Gastrocnemius medialis (tissue), 4 donors: Measurements from ENCODE around the gene SMYD3.
"Not testable (repeated sequence)": the region's sequence is repeated elsewhere in the genome, so short reads cannot be mapped to it uniquely, and the experiment has no call there.

Source experiments
- CTCF ChIP-seq, 5 experiments: fragments of 450-650 bp in 3 of 5; fragments of 200-600 bp in 2 of 5; sonication (generic) in 2 of 5; IDR thresholded peaks in 4 of 5; conservative IDR thresholded peaks in 1 of 5; 1 replicate in 4 of 5; 2 replicates in 1 of 5; pipeline ENCODE4 v1.5.1; 2016 to 2019; ENCODE audit warnings: antibody characterized with exemption in 5 of 5, mild to moderate bottlenecking in 3 of 5, moderate library complexity in 3 of 5
- POLR2A ChIP-seq, 2 donors: fragments of 450-650 bp; IDR thresholded peaks; one replicate each; pipeline ENCODE4 v1.6.1; 2017; ENCODE audit warnings: antibody characterized with exemption in 2 of 2, mild to moderate bottlenecking in 2 of 2, moderate library complexity in 2 of 2

DNA sequence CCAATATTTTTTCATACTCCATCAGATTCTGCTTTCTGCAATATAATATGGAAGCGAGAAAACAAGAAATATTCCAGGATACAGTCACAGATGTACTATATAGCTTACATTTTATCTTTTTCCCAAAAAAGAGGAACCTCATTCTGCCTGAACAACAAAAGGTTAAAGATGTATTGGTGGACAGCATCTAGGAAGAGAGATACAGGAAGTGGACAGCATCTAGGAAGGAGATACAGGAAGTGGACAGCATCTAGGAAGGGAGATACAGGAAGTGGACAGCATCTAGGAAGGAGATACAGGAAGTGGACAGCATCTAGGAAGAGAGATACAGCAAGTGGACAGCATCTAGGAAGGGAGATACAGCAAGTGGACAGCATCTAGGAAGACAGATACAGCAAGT is 483.0 kb downstream of the SMYD3 start:
- not testable (repeated sequence) for TF ChIP-seq CTCF (IDR thresholded peaks at IDR 0.05 in 4 of 5, conservative IDR thresholded peaks at IDR 0.05 in 1 of 5); POLR2A (IDR thresholded peaks at IDR 0.05)
